A673 (cell line): ENCODE data around the gene SLC17A2. TPM values are rescaled to one million over a fixed set of nuclear protein-coding genes. Genes with fewer than 3 reads are reported as not detected.

Source experiments
- BruUV-seq: library from RNA; stranded (reverse); fragments of 400-500 nt; replicated peaks from 2 replicates; lab custom pipeline; 2021; lab: Mats Ljungman, UMichigan
- CTCF ChIA-PET: fragments of 300-600 bp; sonication (Branson Sonifier 250); formaldehyde crosslinking; loops from one replicate; lab custom pipeline; 2022; ENCODE audit warnings: antibody characterized with exemption; lab: Charles Lee
- POLR2A ChIA-PET: fragments of 300-600 bp; sonication (Branson Sonifier 250); formaldehyde crosslinking; loops from one replicate; lab custom pipeline; 2022; ENCODE audit warnings: antibody characterized with exemption; ENCODE audit not compliant: low non-redundant PET; lab: Charles Lee
- DNase-seq: peaks from one replicate; pipeline ENCODE4 v3.0.0-alpha.2; 2015; ENCODE audit warnings: low spot score
- H3K27ac ChIP-seq: fragments of 200-600 bp; sonication (generic); 2 replicates; pipeline ENCODE4 v1.5.1; 2016; ENCODE audit warnings: mixed run types, low read depth, mild to moderate bottlenecking, mixed read lengths, antibody characterized with exemption, low read length; ENCODE audit not compliant: poor library complexity, severe bottlenecking
- H3K27me3 ChIP-seq: fragments of 200-600 bp; sonication (generic); replicated peaks from 2 replicates; pipeline ENCODE4 v1.6.1; 2017; ENCODE audit warnings: mixed run types, low read depth, mild to moderate bottlenecking, mixed read lengths, antibody characterized with exemption, low read length; ENCODE audit not compliant: insufficient read depth, poor library complexity
- H3K36me3 ChIP-seq: fragments of 200-600 bp; sonication (generic); 2 replicates; pipeline ENCODE4 v1.6.1; 2016; ENCODE audit warnings: mixed run types, mild to moderate bottlenecking, mixed read lengths, antibody characterized with exemption, low read length; ENCODE audit not compliant: insufficient read depth, poor library complexity, severe bottlenecking
- H3K4me1 ChIP-seq: fragments of 200-600 bp; sonication (generic); 2 replicates; pipeline ENCODE4 v1.6.1; 2017; ENCODE audit warnings: mixed run types, mild to moderate bottlenecking, mixed read lengths, antibody characterized with exemption, low read length; ENCODE audit not compliant: insufficient read depth, poor library complexity, severe bottlenecking
- H3K4me3 ChIP-seq: fragments of 200-600 bp; sonication (generic); 2 replicates; pipeline ENCODE4 v1.5.1; 2016; ENCODE audit warnings: low read depth, mixed run types, mild to moderate bottlenecking, mixed read lengths, low read length; ENCODE audit not compliant: poor library complexity, severe bottlenecking
- H3K9me3 ChIP-seq: fragments of 200-600 bp; sonication (generic); 2 replicates; pipeline ENCODE4 v1.6.1; 2016; ENCODE audit warnings: mixed run types, low read depth, mild to moderate bottlenecking, mixed read lengths, antibody characterized with exemption, low read length; ENCODE audit not compliant: poor library complexity, severe bottlenecking
- EZH2 ChIP-seq: fragments of 200-600 bp; sonication (generic); IDR thresholded peaks from 2 replicates; pipeline ENCODE4 v1.6.1; 2017; ENCODE audit warnings: borderline replicate concordance, low read depth, mild to moderate bottlenecking, mixed read lengths, antibody characterized with exemption, low read length; ENCODE audit not compliant: poor library complexity, severe bottlenecking
- intact Hi-C: fragments of 100-400 bp; cut with micrococcal nuclease; formaldehyde crosslinking; loops from one replicate; pipeline ENCODE4 v1.10.0; 2022; ENCODE audit not compliant: unreplicated experiment
- total RNA-seq: library from RNA; stranded (reverse); gene quantifications from 2 replicates; pipeline ENCODE4 v1.2.3, GENCODE V29; 2021
- TF ChIP-seq, protein P1 (sequence below): fragments of 300-800, 200-600 bp; sonication (generic); conservative IDR thresholded peaks from 2 replicates; pipeline ENCODE4 v1.5.1; 2017; ENCODE audit warnings: low read depth, mild to moderate bottlenecking, antibody characterized with exemption, low read length, moderate library complexity, mixed read lengths

SLC17A2 gene
- total RNA-seq, 1 experiment from 2014 or later: not detected

DNA sequence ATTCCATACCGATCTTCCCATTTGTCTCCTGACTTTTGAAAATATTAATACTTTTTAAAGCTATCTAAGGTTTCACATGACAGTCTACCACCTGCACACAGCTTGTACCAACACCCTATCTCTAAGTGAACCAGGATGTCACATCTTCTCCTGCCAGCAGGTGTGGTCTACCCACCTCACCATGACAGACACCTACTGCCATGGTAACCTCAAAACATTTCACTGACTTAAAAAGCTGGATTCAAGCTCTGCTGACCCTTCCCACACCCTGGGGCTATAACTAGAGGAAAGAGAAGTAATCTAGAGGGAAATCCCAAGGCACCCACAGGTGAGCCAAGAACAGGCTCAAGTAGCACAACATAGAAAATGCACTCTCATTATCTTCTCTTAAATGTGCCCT is 57.7 kb downstream of the SLC17A2 start:
- no peak overlapping the region for H3K4me3 ChIP-seq
- no peak overlapping the region for H3K27ac ChIP-seq
- H3K4me1 ChIP-seq: no peaks in the 10 kb centered on the region
- ChIA-PET POLR2A (no interaction called here), CTCF (no interaction called here)
- intact Hi-C loops: no loop called here
- no peaks in the 10 kb centered on the region for H3K27me3 ChIP-seq
- no peaks in the 10 kb centered on the region for H3K36me3 ChIP-seq
- no peaks in the 10 kb centered on the region for H3K9me3 ChIP-seq
- DNase-seq: no peak
- TF ChIP-seq EZH2: no peak
- TF ChIP-seq, protein P1, sequence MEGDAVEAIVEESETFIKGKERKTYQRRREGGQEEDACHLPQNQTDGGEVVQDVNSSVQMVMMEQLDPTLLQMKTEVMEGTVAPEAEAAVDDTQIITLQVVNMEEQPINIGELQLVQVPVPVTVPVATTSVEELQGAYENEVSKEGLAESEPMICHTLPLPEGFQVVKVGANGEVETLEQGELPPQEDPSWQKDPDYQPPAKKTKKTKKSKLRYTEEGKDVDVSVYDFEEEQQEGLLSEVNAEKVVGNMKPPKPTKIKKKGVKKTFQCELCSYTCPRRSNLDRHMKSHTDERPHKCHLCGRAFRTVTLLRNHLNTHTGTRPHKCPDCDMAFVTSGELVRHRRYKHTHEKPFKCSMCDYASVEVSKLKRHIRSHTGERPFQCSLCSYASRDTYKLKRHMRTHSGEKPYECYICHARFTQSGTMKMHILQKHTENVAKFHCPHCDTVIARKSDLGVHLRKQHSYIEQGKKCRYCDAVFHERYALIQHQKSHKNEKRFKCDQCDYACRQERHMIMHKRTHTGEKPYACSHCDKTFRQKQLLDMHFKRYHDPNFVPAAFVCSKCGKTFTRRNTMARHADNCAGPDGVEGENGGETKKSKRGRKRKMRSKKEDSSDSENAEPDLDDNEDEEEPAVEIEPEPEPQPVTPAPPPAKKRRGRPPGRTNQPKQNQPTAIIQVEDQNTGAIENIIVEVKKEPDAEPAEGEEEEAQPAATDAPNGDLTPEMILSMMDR: no peak
- BruUV-seq: no TSS peak

DNA sequence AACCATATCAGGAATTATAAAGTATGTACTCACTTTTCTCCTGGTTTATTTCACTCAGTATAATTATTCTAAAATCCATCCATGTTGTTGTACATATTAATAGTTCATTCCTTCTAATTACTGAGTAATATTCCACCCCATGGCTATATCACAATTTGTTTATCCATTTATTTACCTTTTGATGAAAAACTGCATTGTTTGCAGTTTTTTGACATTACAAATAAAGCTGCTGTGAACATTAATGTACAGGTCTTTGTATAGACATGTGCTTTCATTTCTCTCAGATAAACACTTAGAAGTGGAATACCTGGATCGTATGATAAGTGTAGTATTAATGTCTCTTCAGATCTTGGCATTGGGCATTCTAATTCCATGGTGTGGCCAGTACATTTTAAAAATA is 60.7 kb downstream of the SLC17A2 start:
- DNase-seq: no peak
- TF ChIP-seq, protein P1: no peak
- TF ChIP-seq EZH2: no peak
- BruUV-seq: no TSS peak
- CTCF ChIA-PET: no interaction called here
- Histone ChIP-seq H3K36me3 (no peaks in the 10 kb centered on the region), H3K4me3 (no peak overlapping the region), H3K27me3 (peaks cover 3% of the 10 kb centered on the region), H3K4me1 (no peaks in the 10 kb centered on the region), H3K9me3 (no peaks in the 10 kb centered on the region), H3K27ac (no peak overlapping the region)
- POLR2A ChIA-PET: no interaction called here
- intact Hi-C loops: no loop called here

DNA sequence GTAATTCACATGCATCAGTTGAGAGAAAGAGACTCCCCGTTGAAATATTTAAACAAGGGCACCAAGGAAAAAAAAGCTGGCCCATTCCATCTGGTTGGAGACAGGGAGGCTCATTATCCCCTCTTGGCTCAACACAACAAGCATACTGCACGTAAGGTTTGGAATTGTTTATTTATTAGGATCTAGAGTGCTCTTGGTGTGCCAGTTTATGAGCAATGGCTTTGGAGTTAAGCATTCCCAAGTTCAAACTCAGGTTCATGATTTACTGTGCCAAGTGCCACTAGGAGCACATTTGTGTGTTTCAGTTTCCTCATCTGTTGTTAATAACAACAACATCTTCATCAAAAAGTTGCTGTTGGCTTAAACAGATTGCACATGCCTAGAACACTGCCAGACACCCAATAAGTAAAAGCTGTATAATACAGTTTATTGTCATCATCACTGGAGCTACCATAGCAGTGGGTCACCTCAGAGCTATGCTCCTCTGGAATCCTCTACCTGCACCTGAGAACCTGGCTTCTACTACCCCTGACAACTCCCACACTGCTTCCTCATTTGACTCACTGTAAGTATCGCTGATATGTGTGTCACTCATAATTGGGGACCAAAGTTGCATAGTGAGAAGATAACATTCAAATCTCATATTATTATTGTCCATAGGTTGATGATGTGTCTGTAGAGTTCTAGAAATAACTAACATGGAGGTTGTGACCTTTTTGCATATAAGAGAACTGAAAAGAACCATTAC is 61.9 kb downstream of the SLC17A2 start:
- no peak for TF ChIP-seq EZH2
- TF ChIP-seq, protein P1: no peak
- no peaks in the 10 kb centered on the region for H3K36me3 ChIP-seq
- ChIA-PET POLR2A (no interaction called here), CTCF (no interaction called here)
- no peak overlapping the region for H3K27ac ChIP-seq
- no TSS peak for BruUV-seq
- H3K4me1 ChIP-seq: no peaks in the 10 kb centered on the region
- peaks cover 9% of the 10 kb centered on the region for H3K27me3 ChIP-seq
- no peaks in the 10 kb centered on the region for H3K9me3 ChIP-seq
- H3K4me3 ChIP-seq: no peak overlapping the region
- intact Hi-C loops: no loop called here
- no peak for DNase-seq
